8988T (cell line): ENCODE measurements around the gene KCNG3.
"Not testable (repeated sequence)": the region's sequence is repeated elsewhere in the genome, so short reads cannot be mapped to it uniquely, and the experiment has no call there.

ENCODE experiments used
- DNase-seq: peaks from one replicate; pipeline ENCODE4 v3.0.0; 2011

The KCNG3 gene

DNA sequence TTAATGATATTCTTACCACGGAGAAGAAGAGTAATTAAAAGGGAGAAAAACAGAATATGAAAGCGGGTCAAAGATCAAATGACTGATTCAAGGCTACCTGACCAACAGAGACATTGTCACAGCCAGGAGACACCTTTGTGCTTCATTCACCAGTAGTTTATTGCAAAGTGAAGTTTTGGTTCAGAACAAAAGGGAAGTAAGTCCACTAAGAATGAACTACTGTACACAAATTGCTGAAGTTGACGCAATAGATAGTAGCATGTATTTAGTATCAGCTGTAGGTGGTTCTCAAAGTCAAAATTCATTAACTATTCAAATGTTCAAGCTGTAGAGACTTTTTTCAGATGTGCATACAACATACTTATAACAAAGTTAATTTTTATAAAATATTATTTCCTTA is 68.1 kb downstream of the KCNG3 start:
- DNase-seq = no peak

DNA sequence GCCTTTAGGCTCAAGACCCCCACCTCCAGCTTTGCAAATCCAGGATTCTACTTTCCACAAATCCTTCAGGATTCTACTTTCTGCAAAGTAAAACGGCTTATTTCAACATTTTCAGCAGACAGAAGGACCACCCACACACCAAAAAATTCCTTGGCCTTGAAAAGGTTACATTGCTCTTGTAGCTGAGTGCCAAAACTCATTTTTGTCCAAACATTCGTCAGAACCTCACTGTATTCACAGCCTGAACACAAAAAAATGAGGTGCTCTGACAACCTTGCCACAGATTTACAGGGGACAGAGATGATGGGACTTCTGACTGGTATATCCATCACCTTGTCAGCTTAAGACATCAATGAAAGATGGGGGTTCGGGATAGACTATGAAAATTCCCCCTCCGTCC is 69.7 kb downstream of the KCNG3 start:
- no peak for DNase-seq

DNA sequence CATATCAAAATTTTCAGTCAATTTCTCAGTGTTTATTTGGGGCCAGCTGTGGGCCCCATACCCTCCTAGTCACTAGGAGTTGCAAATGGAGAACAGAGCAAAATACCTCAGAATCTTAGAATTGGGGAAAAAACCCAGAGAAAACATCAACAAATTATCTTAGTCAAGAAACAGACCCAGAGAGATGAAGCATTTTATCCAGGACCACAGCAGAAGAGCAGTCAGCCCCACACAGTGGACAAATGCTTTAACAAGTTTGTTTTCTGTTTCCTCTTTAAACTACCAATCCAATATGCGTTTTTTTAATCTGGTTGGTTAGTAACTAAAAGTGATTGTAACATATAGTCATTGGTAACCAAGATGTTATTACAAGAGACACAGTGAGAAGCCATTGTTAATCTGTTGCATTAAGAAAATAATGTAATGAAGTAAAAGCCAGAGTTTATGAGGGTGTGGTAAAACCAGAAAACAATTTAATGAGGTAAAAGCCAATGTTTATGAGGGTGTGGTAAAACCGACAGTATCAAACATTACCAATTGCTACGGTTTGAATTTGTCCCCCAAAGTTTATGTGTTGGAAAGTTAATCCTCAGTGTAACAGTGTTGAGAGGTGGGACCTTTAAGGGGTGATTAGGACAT is 72.1 kb downstream of the KCNG3 start:
- no peak for DNase-seq

DNA sequence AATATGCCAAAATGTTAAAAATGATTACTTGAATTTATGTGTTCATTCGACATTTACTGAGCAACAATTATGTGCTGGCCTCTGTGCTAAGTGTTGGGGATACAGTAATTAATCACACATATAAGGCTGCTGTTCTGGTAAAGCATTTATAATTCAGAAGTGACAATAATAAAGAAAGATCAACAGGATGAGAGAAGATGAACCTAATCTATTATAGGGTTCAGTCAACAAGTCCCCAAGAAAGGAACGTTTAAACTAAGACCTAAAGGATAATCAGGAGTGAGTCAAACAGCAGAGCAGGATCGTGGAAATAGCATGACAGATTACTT is 72.7 kb downstream of the KCNG3 start:
- DNase-seq = no peak

DNA sequence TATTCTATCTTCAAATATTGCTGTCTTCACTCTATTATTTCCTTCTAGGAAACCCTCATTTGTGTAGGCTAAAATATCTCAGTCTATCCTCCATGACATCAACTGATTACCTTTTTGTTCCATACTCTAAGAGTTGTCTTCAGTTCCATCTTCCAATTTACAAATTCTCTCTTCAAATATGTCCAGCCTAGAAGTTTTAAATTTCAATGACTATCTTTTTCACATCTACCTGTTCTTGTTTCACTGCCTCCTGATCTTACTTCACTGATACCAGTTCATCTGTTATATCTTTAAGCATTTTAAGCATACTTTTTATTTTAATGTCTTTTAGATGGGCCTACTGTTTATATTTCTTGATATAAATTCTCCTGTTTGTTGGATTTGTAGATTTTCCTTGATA is 79.1 kb downstream of the KCNG3 start:
- no peak for DNase-seq

DNA sequence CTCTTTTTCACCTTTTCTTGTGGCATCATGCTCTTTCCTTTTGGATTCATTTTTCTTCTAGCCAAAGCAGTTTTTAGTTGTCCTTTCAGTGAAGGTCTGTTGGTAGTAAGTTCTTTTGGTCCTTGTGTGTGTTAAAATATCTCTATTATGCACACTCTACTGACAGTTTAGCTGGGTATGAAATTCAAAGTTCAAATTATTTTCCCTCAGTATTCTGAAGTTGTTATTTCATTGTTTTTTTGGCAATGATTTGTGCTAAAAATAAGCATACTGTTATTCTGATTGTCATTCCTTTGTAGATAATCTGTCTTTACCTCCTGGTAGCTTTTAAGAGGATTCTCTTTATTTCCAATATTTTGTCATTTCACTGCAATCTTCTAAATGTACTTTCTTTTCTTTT is 79.6 kb downstream of the KCNG3 start:
- DNase-seq = no peak

DNA sequence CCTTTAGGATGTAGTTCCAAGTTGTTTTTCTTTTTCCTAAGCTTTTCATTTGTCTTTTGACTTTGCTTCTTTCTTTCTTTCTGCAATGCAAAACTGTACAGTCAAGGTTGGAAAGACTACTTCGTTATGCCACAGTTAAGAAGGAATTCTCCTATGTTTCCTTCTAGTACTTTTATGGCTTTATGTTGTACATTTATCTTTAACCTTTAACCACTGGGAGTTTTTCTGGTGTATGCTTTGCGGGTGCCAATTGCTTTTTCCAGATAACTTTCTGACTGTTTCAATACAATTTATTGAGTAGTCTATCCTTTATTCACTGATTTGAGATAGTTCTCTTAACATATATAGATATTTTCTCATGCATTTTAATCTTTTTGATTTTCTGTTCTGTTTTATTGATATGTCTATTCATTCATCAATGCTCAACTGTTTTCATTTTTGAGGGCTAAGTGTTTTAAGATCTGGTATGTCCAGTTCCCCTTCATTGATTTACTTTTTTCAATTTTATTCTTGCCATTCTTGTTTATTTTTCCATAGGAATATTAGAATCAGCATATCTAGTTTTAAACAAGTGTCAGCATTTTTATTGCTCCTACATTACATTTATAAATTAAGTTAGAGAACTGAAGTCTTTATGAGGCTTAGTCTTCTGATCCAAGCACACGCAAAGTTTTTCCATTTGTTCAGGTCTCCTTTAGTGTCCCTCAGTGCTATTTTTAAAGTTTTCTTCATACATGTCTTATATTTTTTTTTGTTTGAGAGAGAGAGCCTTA is 82.9 kb downstream of the KCNG3 start:
- no peak for DNase-seq

DNA sequence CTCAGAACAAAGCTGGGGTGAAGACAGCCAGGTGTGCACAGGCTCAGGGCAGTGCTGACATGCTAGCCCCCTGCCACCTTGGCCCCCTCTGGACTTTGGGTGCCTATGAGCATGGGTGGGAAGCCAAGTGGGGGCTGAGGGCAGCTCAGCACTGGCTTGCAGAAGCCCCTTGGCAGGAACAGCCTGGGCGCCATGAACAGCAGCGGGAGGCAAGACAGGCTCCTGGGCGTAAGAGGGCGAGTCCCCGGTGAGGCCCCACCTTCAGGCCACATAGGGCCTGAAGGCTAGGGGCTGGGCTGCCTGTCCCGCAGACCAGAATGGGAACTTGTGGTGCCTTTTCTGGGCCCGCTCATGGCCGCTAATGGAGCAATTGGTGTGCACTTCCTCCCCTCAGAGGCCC is 85.8 kb downstream of the KCNG3 start:
- no peak for DNase-seq

DNA sequence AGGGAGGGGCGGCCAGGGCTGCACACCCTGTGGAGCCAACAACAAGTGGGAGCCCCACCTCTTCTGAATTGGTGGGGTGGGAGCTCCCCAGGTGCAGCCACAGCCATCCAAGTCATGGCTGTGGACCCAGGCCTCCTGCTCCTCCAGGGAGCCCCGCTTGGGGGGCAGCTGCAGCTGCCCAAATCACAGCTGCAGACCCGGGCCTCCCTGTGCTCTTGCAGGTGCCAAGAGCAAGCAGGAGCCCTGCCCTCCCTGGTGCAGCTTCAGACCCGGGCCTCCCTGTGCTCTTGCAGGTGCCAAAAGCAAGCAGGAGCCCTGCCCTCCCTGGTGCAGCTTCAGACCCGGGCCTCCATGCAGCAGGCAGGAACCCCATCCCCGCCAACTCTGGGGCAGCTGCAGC is 86.3 kb downstream of the KCNG3 start:
- no peak for DNase-seq

DNA sequence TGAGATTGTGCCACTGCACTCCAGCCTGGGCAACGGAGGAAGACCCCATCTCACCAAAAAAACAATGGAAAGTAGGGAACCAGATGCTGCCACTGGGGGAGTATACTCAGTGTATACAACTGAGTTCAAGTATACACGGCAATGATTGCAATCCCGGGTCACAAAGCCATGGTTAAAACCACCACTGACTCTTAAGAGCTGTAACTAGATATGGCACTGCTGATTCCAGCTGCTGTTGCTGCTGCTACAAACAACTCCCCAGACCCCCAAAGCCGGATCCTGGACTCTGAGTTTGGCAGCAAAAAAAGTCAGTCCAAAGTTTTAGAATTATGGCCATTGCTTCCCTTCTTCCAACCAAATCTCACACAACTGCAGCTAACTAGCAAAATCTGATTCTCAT is 89.1 kb downstream of the KCNG3 start:
- DNase-seq = no peak

DNA sequence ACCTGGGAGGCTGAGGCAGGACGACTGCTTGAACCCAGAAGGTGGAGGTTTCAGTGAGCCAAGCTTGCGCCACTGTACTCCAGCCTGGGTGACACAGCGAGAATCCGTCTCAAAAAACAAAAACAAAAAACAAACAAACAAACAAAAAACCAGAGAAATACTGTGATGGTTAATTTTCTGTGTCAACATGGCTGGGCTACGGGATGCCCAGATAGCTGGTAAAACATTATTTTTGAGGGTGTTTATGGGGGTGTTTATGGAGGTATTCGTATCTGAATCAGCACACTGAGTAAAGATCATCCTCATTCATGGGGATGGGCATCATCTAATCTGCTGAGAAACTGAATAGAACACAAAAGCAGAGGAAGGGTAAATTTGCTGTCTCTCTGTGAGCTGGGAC is 92.0 kb downstream of the KCNG3 start:
- no peak for DNase-seq

DNA sequence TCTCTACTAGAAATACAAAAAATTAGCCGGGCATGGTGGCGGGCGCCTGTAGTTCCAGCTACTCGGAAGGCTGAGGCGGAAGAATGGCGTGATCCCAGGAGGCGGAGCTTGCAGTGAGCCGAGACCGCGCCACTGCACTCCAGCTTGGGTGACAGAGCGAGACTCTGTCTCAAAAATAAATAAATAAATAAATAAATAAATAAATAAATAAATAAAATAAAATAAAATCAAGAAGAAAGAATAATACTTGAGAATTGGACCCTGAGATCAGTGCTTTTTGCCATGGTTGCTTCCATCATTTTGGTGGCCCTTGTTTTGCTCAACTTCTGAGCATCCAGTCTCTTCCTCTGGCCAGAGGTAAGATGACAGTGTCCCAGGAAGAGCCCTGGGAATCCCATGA is 95.7 kb downstream of the KCNG3 start:
- DNase-seq = not testable (repeated sequence)

DNA sequence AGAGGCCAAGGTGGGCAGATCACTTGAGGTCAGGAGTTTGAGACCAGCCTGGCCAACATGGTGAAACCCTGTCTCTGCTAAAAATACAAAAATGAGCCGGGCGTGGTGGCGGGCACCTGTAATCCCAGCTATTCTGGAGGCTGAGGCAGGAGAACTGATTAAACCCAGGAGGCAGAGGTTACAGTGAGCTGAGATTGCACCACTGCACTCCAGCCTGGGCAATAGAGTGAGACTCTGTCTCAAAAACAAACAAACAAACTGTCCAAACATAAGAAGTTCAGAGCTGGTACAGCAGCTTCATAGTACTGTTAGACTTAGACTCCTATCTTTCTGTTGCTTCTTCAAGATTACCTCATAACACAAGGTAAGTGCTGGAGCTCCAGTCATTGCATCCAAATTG is 100.5 kb downstream of the KCNG3 start:
- not testable (repeated sequence) for DNase-seq

DNA sequence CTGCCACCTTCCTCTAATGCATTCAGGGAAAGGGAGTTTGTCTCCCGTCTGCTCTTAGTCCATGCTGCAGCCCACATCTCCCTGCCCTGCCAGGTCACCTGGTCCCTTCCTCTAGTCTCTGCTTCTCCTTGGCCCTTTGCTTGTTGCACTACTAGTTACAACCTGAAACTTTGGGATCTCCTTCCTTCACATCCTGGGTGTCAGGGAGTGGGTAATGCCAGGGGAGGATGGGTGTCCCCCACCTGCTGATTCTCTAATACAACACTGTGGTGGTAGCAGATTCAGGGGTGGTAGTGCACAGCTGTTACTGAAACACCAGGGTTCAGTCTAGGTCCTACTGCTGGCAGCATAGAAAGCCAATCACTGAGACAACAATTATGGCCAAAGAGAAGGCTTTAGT is 101.6 kb downstream of the KCNG3 start:
- no peak for DNase-seq
